Neural progenitor cell (in vitro differentiated cells): ENCODE data around the gene PTHLH. TPM values are rescaled to one million over a fixed set of nuclear protein-coding genes. Genes with fewer than 3 reads are reported as not detected.

Experiments used
- DNase-seq: peaks from one replicate; pipeline ENCODE4 v3.0.0-alpha.2; 2016; ENCODE audit warnings: low spot score
- H2AFZ ChIP-seq: fragments of 200-600 bp; sonication (generic); replicated peaks from 2 replicates; pipeline ENCODE4 v1.6.1; 2016; ENCODE audit warnings: antibody characterized with exemption
- H3F3A ChIP-seq: fragments of 200-600 bp; sonication (generic); 2 replicates; pipeline ENCODE4 v1.6.1; 2016; ENCODE audit warnings: antibody characterized with exemption, low read depth
- H3K27ac ChIP-seq: fragments of 200-600 bp; sonication (generic); 2 replicates; pipeline ENCODE4 v1.5.1; 2016; ENCODE audit warnings: mild to moderate bottlenecking
- H3K27me3 ChIP-seq: fragments of 200-600 bp; sonication (generic); 2 replicates; pipeline ENCODE4 v1.6.1; 2016; ENCODE audit warnings: mild to moderate bottlenecking, moderate library complexity
- H3K36me3 ChIP-seq: fragments of 200-600 bp; sonication (generic); 2 replicates; pipeline ENCODE4 v1.5.1; 2016
- H3K4me1 ChIP-seq: fragments of 200-600 bp; sonication (generic); 2 replicates; pipeline ENCODE4 v1.6.1; 2016; ENCODE audit warnings: mixed run types
- H3K4me2 ChIP-seq: fragments of 200-600 bp; sonication (generic); 2 replicates; pipeline ENCODE4 v1.6.1; 2016
- H3K4me3 ChIP-seq: fragments of 200-600 bp; sonication (generic); 2 replicates; pipeline ENCODE4 v1.5.1; 2016
- H3K79me2 ChIP-seq: fragments of 200-600 bp; sonication (generic); 2 replicates; pipeline ENCODE4 v1.6.1; 2016; ENCODE audit warnings: low read depth
- H3K9ac ChIP-seq: fragments of 200-600 bp; sonication (generic); 2 replicates; pipeline ENCODE4 v1.6.1; 2016
- H3K9me3 ChIP-seq: fragments of 200-600 bp; sonication (generic); 2 replicates; pipeline ENCODE4 v1.5.1; 2016; ENCODE audit warnings: low read depth
- H4K20me1 ChIP-seq: fragments of 200-600 bp; sonication (generic); 2 replicates; pipeline ENCODE4 v1.6.1; 2016; ENCODE audit warnings: low read depth
- H3K27ac Mint-ChIP-seq: 3 replicates; pipeline ENCODE4 v1.8.0; 2021; ENCODE audit warnings: mixed read lengths
- H3K27me3 Mint-ChIP-seq: 2 replicates; pipeline ENCODE4 v1.8.0; 2022; ENCODE audit warnings: low read depth, mild to moderate bottlenecking, inconsistent platforms, moderate library complexity, mixed read lengths; ENCODE audit not compliant: insufficient read depth
- H3K36me3 Mint-ChIP-seq: 3 replicates; pipeline ENCODE4 v1.8.0; 2021; ENCODE audit warnings: mixed read lengths
- H3K4me1 Mint-ChIP-seq: 3 replicates; pipeline ENCODE4 v1.8.0; 2021; ENCODE audit warnings: mixed read lengths
- H3K4me3 Mint-ChIP-seq: 3 replicates; pipeline ENCODE4 v1.8.0; 2021; ENCODE audit warnings: mild to moderate bottlenecking, moderate library complexity, mixed read lengths
- H3K9me3 Mint-ChIP-seq: 3 replicates; pipeline ENCODE4 v1.8.0; 2020; ENCODE audit warnings: mixed read lengths
- CTCF ChIP-seq: fragments of 200-600 bp; sonication (generic); IDR thresholded peaks from 2 replicates; pipeline ENCODE4 v1.5.1; 2017; ENCODE audit warnings: antibody characterized with exemption, mild to moderate bottlenecking
- EZH2 ChIP-seq: fragments of 200-600 bp; sonication (generic); IDR thresholded peaks from 2 replicates; pipeline ENCODE4 v1.6.1; 2017; ENCODE audit warnings: antibody characterized with exemption, mild to moderate bottlenecking, moderate library complexity
- EZH2phosphoT487 ChIP-seq: fragments of 200-600 bp; sonication (generic); IDR thresholded peaks from 2 replicates; pipeline ENCODE4 v1.6.1; 2017; ENCODE audit warnings: antibody characterized with exemption
- total RNA-seq: library from RNA; depleted of rRNA; stranded (reverse); fragments of >200 nt; gene quantifications from 2 replicates; pipeline ENCODE4 v1.2.3, GENCODE V29; 2015; ENCODE audit warnings: low replicate concordance

The PTHLH gene
- total RNA-seq, 1 donor from 2014 or later = not detected

GRCh38 chr12:27957366-27957765 lies 15.2 kb downstream of the PTHLH start:
- H3K9me3 Mint-ChIP-seq = no peaks in the 10 kb centered on the region
- DNase-seq = no peak
- peaks cover 11% of the 10 kb centered on the region for H3K4me1 ChIP-seq
- H3K4me3 ChIP-seq = no peak overlapping the region
- H3K27ac ChIP-seq = no peak overlapping the region
- H4K20me1 ChIP-seq = no peaks in the 10 kb centered on the region
- no peaks in the 10 kb centered on the region for H3K36me3 ChIP-seq
- no peaks in the 10 kb centered on the region for H3K79me2 ChIP-seq
- H3K36me3 Mint-ChIP-seq = no peaks in the 10 kb centered on the region
- no peaks in the 10 kb centered on the region for H3K9me3 ChIP-seq
- no peak overlapping the region for H3K4me3 Mint-ChIP-seq
- no peak overlapping the region for H2AFZ ChIP-seq
- no peak overlapping the region for H3K27ac Mint-ChIP-seq
- peaks cover 6% of the 10 kb centered on the region for H3F3A ChIP-seq
- H3K9ac ChIP-seq = no peak overlapping the region
- peaks cover 12% of the 10 kb centered on the region for H3K4me1 Mint-ChIP-seq
- no peak for TF ChIP-seq EZH2
- no peak for TF ChIP-seq EZH2phosphoT487
- TF ChIP-seq CTCF = no peak
- no peak overlapping the region for H3K4me2 ChIP-seq
- H3K27me3 ChIP-seq = no peaks in the 10 kb centered on the region
- H3K27me3 Mint-ChIP-seq = no peaks in the 10 kb centered on the region

GRCh38 chr12:27953817-27954216 lies 18.7 kb downstream of the PTHLH start:
- Histone ChIP-seq H3K4me1 (peaks cover 25% of the 10 kb centered on the region), H3K27ac (no peak overlapping the region), H3K9ac (no peak overlapping the region), H2AFZ (no peak overlapping the region), H4K20me1 (peaks cover 3% of the 10 kb centered on the region), H3K36me3 (no peaks in the 10 kb centered on the region), H3K4me3 (no peak overlapping the region), H3K4me2 (no peak overlapping the region), H3K9me3 (no peaks in the 10 kb centered on the region), H3F3A (peaks cover 19% of the 10 kb centered on the region), H3K79me2 (no peaks in the 10 kb centered on the region), H3K27me3 (no peaks in the 10 kb centered on the region)
- Mint-ChIP-seq H3K27ac (no peak overlapping the region), H3K4me3 (no peak overlapping the region), H3K36me3 (no peaks in the 10 kb centered on the region), H3K4me1 (peaks cover 21% of the 10 kb centered on the region), H3K9me3 (no peaks in the 10 kb centered on the region), H3K27me3 (no peaks in the 10 kb centered on the region)
- DNase-seq = no peak
- no peak for TF ChIP-seq EZH2
- TF ChIP-seq EZH2phosphoT487 = no peak
- no peak for TF ChIP-seq CTCF

- H3K36me3 ChIP-seq = no peaks in the 10 kb centered on the region
- H3K27ac Mint-ChIP-seq = no peak overlapping the region
These were observed 19.2 kb downstream of the PTHLH start for GRCh38 chr12:27953348-27953747.

More at GRCh38 chr12:27953348-27953747, 19.2 kb downstream of the PTHLH start:
- peaks cover 21% of the 10 kb centered on the region for H3K4me1 Mint-ChIP-seq
- TF ChIP-seq CTCF = no peak
- no peak for TF ChIP-seq EZH2
- TF ChIP-seq EZH2phosphoT487 = no peak
- Histone ChIP-seq H3K4me1 (peaks cover 25% of the 10 kb centered on the region), H2AFZ (no peak overlapping the region), H4K20me1 (peaks cover 3% of the 10 kb centered on the region), H3F3A (peaks cover 19% of the 10 kb centered on the region), H3K4me3 (no peak overlapping the region), H3K9me3 (no peaks in the 10 kb centered on the region), H3K4me2 (no peak overlapping the region), H3K9ac (no peak overlapping the region), H3K27me3 (no peaks in the 10 kb centered on the region), H3K79me2 (no peaks in the 10 kb centered on the region), H3K27ac (no peak overlapping the region)
- H3K4me3 Mint-ChIP-seq = no peak overlapping the region
- no peaks in the 10 kb centered on the region for H3K36me3 Mint-ChIP-seq
- DNase-seq = no peak
- H3K27me3 Mint-ChIP-seq = no peaks in the 10 kb centered on the region
- no peaks in the 10 kb centered on the region for H3K9me3 Mint-ChIP-seq
